ENCODE measurements around the gene SDK2.

The SDK2 gene

GRCh38 chr17:73634629-73635028 is 9.6 kb downstream of the SDK2 start:
- no peak for TF ChIP-seq ZNF274 (IDR thresholded peaks at IDR 0.05; ENCODE audit: low read depth, low read length)
- no peak overlapping the region for H3K4me3 ChIP-seq (ENCODE audit: low read length)

GRCh38 chr17:73633736-73634135 is 10.5 kb downstream of the SDK2 start:
- no peak overlapping the region for H3K4me3 ChIP-seq (ENCODE audit: low read length)
- TF ChIP-seq ZNF274 (IDR thresholded peaks at IDR 0.05; ENCODE audit: low read depth, low read length), result no peak

- TF ChIP-seq ZNF274 (IDR thresholded peaks at IDR 0.05; ENCODE audit: low read depth, low read length), result no peak
- no peak overlapping the region for H3K4me3 ChIP-seq (ENCODE audit: low read length)
Observed at GRCh38 chr17:73632513-73632912, 11.7 kb downstream of the SDK2 start.

- no peak for TF ChIP-seq ZNF274 (IDR thresholded peaks at IDR 0.05; ENCODE audit: low read depth, low read length)
- H3K4me3 ChIP-seq (ENCODE audit: low read length), result no peak overlapping the region
Observed at GRCh38 chr17:73630965-73631595, 13.2 kb downstream of the SDK2 start.

GRCh38 chr17:73630531-73630930 is 13.7 kb downstream of the SDK2 start:
- TF ChIP-seq ZNF274 (IDR thresholded peaks at IDR 0.05; ENCODE audit: low read depth, low read length), result no peak
- H3K4me3 ChIP-seq (ENCODE audit: low read length), result no peak overlapping the region

- H3K4me3 ChIP-seq (ENCODE audit: low read length), result no peak overlapping the region
- TF ChIP-seq ZNF274 (IDR thresholded peaks at IDR 0.05; ENCODE audit: low read depth, low read length), result no peak
Observed at GRCh38 chr17:73628642-73629552, 15.3 kb downstream of the SDK2 start.

GRCh38 chr17:73625991-73626673 is 18.1 kb downstream of the SDK2 start:
- no peak for TF ChIP-seq ZNF274 (IDR thresholded peaks at IDR 0.05; ENCODE audit: low read depth, low read length)
- H3K4me3 ChIP-seq (ENCODE audit: low read length), result no peak overlapping the region

- TF ChIP-seq ZNF274 (IDR thresholded peaks at IDR 0.05; ENCODE audit: low read depth, low read length), result no peak
- no peak overlapping the region for H3K4me3 ChIP-seq (ENCODE audit: low read length)
Observed at GRCh38 chr17:73625006-73625405, 19.2 kb downstream of the SDK2 start.

- TF ChIP-seq ZNF274 (IDR thresholded peaks at IDR 0.05; ENCODE audit: low read depth, low read length), result no peak
Observed at GRCh38 chr17:73624496-73624988, 19.7 kb downstream of the SDK2 start.

GRCh38 chr17:73623818-73624217 is 20.4 kb downstream of the SDK2 start:
- no peak for TF ChIP-seq ZNF274 (IDR thresholded peaks at IDR 0.05; ENCODE audit: low read depth, low read length)
- H3K4me3 ChIP-seq (ENCODE audit: low read length), result no peak overlapping the region

More at GRCh38 chr17:73624496-73624988, 19.7 kb downstream of the SDK2 start:
- H3K4me3 ChIP-seq (ENCODE audit: low read length), result no peak overlapping the region

- no peak for TF ChIP-seq ZNF274 (IDR thresholded peaks at IDR 0.05; ENCODE audit: low read depth, low read length)
Observed at GRCh38 chr17:73623247-73623646, 21.0 kb downstream of the SDK2 start.

GRCh38 chr17:73622381-73622780 is 21.9 kb downstream of the SDK2 start:
- TF ChIP-seq ZNF274 (IDR thresholded peaks at IDR 0.05; ENCODE audit: low read depth, low read length), result no peak
- no peak overlapping the region for H3K4me3 ChIP-seq (ENCODE audit: low read length)

More at GRCh38 chr17:73623247-73623646, 21.0 kb downstream of the SDK2 start:
- H3K4me3 ChIP-seq (ENCODE audit: low read length), result no peak overlapping the region

GRCh38 chr17:73621685-73622084 is 22.6 kb downstream of the SDK2 start:
- TF ChIP-seq ZNF274 (IDR thresholded peaks at IDR 0.05; ENCODE audit: low read depth, low read length), result no peak

GRCh38 chr17:73620414-73620813 is 23.8 kb downstream of the SDK2 start:
- no peak overlapping the region for H3K4me3 ChIP-seq (ENCODE audit: low read length)
- no peak for TF ChIP-seq ZNF274 (IDR thresholded peaks at IDR 0.05; ENCODE audit: low read depth, low read length)

More at GRCh38 chr17:73621685-73622084, 22.6 kb downstream of the SDK2 start:
- H3K4me3 ChIP-seq (ENCODE audit: low read length), result no peak overlapping the region

All from GM08714 (cell line).